HepG2 (cell line): ENCODE measurements around the gene GABARAPL2. TPM values are rescaled to one million over a fixed set of nuclear protein-coding genes. Genes with fewer than 3 reads are reported as not detected.
"Not testable (repeated sequence)": the region's sequence is repeated elsewhere in the genome, so short reads cannot be mapped to it uniquely, and the experiment has no call there.

Source experiments
- ATAC-seq: fragments of 200-7000 bp; cut with Tn5 transposase; 3 replicates; pipeline ENCODE4 v1.9.1; 2020; ENCODE audit warnings: mild to moderate bottlenecking, moderate library complexity
- BruUV-seq: library from RNA; stranded (reverse); fragments of 400-500 nt; replicated peaks from 2 replicates; lab custom pipeline; 2021; lab: Mats Ljungman, UMichigan
- CTCF ChIA-PET: fragments of 300-600 bp; formaldehyde crosslinking; extraction: SDS; loops from one replicate; lab custom pipeline; 2021; ENCODE audit warnings: low total read pairs, inconsistent platforms, low intra/inter-chr PET ratio; lab: Yijun Ruan, JAX
- POLR2A ChIA-PET: fragments of 350-600 bp; sonication (Branson Sonifier 250); formaldehyde crosslinking; loops from one replicate; lab custom pipeline; 2020; ENCODE audit warnings: antibody characterized with exemption, inconsistent platforms; lab: Yijun Ruan, JAX
- DNase-seq: peaks from one replicate; pipeline ENCODE4 v3.0.0-alpha.2; 2015; ENCODE audit warnings: low spot score
- FAIRE-seq: peaks from 3 replicates; lab custom pipeline; 2011; peaks lifted over from hg19 to GRCh38; lab: Jason Lieb, UNC
- H2AFZ ChIP-seq: one replicate; pipeline ENCODE4 v1.6.1; 2011; ENCODE audit warnings: low read length, inconsistent platforms
- H3K27ac ChIP-seq: fragments of 300-600 bp; 3 replicates; pipeline ENCODE4 v1.8.0; 2011; ENCODE audit warnings: mixed run types, mild to moderate bottlenecking, mixed read lengths, low read length, inconsistent platforms; ENCODE audit not compliant: insufficient read depth; ENCODE audit errors: extremely low read length
- H3K27me3 ChIP-seq, 2 experiments: fragments of 200-600 bp in 1 of 2; 2 replicates in 1 of 2; 3 replicates in 1 of 2; pipeline versions ENCODE4 v1.6.0 to v1.8.0; 2011; ENCODE audit warnings: low read length in 2 of 2, mild to moderate bottlenecking in 2 of 2, moderate library complexity in 2 of 2, inconsistent platforms in 1 of 2; ENCODE audit not compliant: insufficient read depth in 2 of 2, control insufficient read depth in 1 of 2
- H3K36me3 ChIP-seq, 2 experiments: fragments of 200-600 bp in 1 of 2; replicated peaks in 1 of 2; 2 replicates in 1 of 2; 3 replicates in 1 of 2; pipeline versions ENCODE4 v1.5.1 to v1.8.0; 2011; ENCODE audit warnings: low read length in 2 of 2, inconsistent platforms in 1 of 2; ENCODE audit not compliant: insufficient read depth in 2 of 2, control insufficient read depth in 1 of 2
- H3K4me1 ChIP-seq: 2 replicates; pipeline ENCODE4 v1.5.1; 2012; ENCODE audit warnings: low read length, inconsistent platforms; ENCODE audit not compliant: insufficient read depth
- H3K4me2 ChIP-seq: 2 replicates; pipeline ENCODE4 v1.6.0; 2011; ENCODE audit warnings: low read depth, low read length, inconsistent platforms
- H3K4me3 ChIP-seq, 3 experiments: fragments of 200-600 bp in 1 of 3; sonication (generic), shearing (Covaris generic) in 1 of 3; replicated peaks in 1 of 3; 2 replicates each; pipeline ENCODE4 v1.5.1; 2011 to 2016; ENCODE audit warnings: low read length in 3 of 3, inconsistent platforms in 2 of 3, low read depth in 2 of 3, mild to moderate bottlenecking in 2 of 3, control low read depth in 1 of 3, mixed read lengths in 1 of 3; ENCODE audit not compliant: insufficient read depth in 1 of 3
- H3K79me2 ChIP-seq: one replicate; pipeline ENCODE4 v1.6.1; 2011; ENCODE audit warnings: low read length, inconsistent platforms; ENCODE audit not compliant: insufficient read depth
- H3K9ac ChIP-seq: 2 replicates; pipeline ENCODE4 v1.6.0; 2011; ENCODE audit warnings: mild to moderate bottlenecking, low read depth, low read length, inconsistent platforms; ENCODE audit not compliant: insufficient read depth
- H3K9me3 ChIP-seq: 2 replicates; pipeline ENCODE4 v1.5.1; 2012; ENCODE audit warnings: mild to moderate bottlenecking, low read length
- H4K20me1 ChIP-seq: 2 replicates; pipeline ENCODE4 v1.6.0; 2011; ENCODE audit warnings: inconsistent platforms, mild to moderate bottlenecking, low read length, moderate library complexity; ENCODE audit not compliant: insufficient read depth
- CEBPB ChIP-seq: IDR thresholded peaks from 2 replicates; pipeline ENCODE4 v1.6.1; 2011; ENCODE audit warnings: low read depth, low read length, improper control_type of control experiment, borderline replicate concordance
- ZNF441 ChIP-seq: sonication (generic); formaldehyde crosslinking; IDR thresholded peaks from 2 replicates; pipeline ENCODE4 v1.7.0; 2021; ENCODE audit warnings: missing genetic modification reagents, borderline replicate concordance
- WGBS: methylation state at CpG from one replicate; pipeline ENCODE4 v1.1.6; 2017; ENCODE audit warnings: low lambda C conversion rate; 5-methylcytosine and 5-hydroxymethylcytosine counted together
- in situ Hi-C: cut with HindIII; loops from 2 replicates; pipeline ENCODE4 v1.10.0; 2017; ENCODE audit warnings: low pct_unique_long_range_greater_than_20kb; ENCODE audit not compliant: extremely low pct_ligation_motif_present
- intact Hi-C: fragments of 100-400 bp; cut with micrococcal nuclease; formaldehyde crosslinking; loops from one replicate; pipeline ENCODE4 v1.10.0; 2022; ENCODE audit not compliant: unreplicated experiment
- polyA plus RNA-seq, 8 experiments: library from polyadenylated mRNA; depleted of rRNA in 3 of 8; stranded (reverse) in 7 of 8; unstranded in 1 of 8; fragments of >200 nt; fragmentation: Illumina TruSeq in 4 of 8; extraction: Trizol in 4 of 8; gene quantifications; 2 replicates each; pipeline versions ENCODE4 v1.2.1 to v1.2.3, GENCODE V29; 2011 to 2016; ENCODE audit warnings: low read depth in 4 of 8, missing spikeins in 1 of 8, mixed read lengths in 1 of 8; ENCODE audit not compliant: insufficient read depth in 1 of 8
- total RNA-seq, 5 experiments: library from RNA; depleted of rRNA; stranded (reverse); fragments of >200 nt; fragmentation: Illumina TruSeq; extraction: Trizol; gene quantifications; 2 replicates each; pipeline ENCODE4 v1.2.3, GENCODE V29; 2016; ENCODE audit warnings: low read depth in 1 of 5

The GABARAPL2 gene
- total and polyA plus RNA-seq, 2 of the 13 experiments (the other 11 are each of a cell fraction or from before 2014, with no cell fraction given) = 76.4 to 83.0 TPM

GRCh38 chr16:75545879-75546278, 20.3 kb upstream of the GABARAPL2 start:
- H4K20me1 ChIP-seq, POLR2A ChIA-PET, H3K27me3 ChIP-seq, H2AFZ ChIP-seq, H3K9ac ChIP-seq, BruUV-seq, intact Hi-C loops, ATAC-seq, H3K4me3 ChIP-seq, H3K36me3 ChIP-seq, DNase-seq, CTCF ChIA-PET, FAIRE-seq, H3K27ac ChIP-seq, in situ Hi-C loops, H3K4me1 ChIP-seq, H3K79me2 ChIP-seq, H3K9me3 ChIP-seq, H3K4me2 ChIP-seq: not testable (repeated sequence)
- no CpG with 5 or more reads among the region's 1 CpG for WGBS

GRCh38 chr16:75546293-75546692, 19.9 kb upstream of the GABARAPL2 start:
- no TSS peak for BruUV-seq
- H3K36me3 ChIP-seq = no peaks in the 10 kb centered on the region
- WGBS = 85% methylated on average over 7 of the region's 7 CpGs
- DNase-seq = no peak
- intact Hi-C loops (no loop called here), in situ Hi-C loops (no loop called here)
- ATAC-seq = no peak
- ChIA-PET POLR2A (no interaction called here), CTCF (no interaction called here)
- no peaks in the 10 kb centered on the region for H3K27me3 ChIP-seq
- H3K9ac ChIP-seq = no peak overlapping the region
- H3K27ac ChIP-seq = no peak overlapping the region
- no peak overlapping the region for H2AFZ ChIP-seq
- no peaks in the 10 kb centered on the region for H3K9me3 ChIP-seq
- H3K4me1 ChIP-seq = 0 out of 2 replicates have a peak, but pooled peaks cover 7% of the 10 kb centered on the region
- no peak for FAIRE-seq
- H3K4me2 ChIP-seq = no peak overlapping the region
- H3K4me3 ChIP-seq = no peak overlapping the region
- no peaks in the 10 kb centered on the region for H4K20me1 ChIP-seq
- H3K79me2 ChIP-seq = no peaks in the 10 kb centered on the region
- peak; percentile 58; the same call in 1 of the 2 replicates for TF ChIP-seq CEBPB
- TF ChIP-seq ZNF441 (CRISPR knock-in tag) = no peak

- CTCF ChIA-PET, H3K27me3 ChIP-seq, H2AFZ ChIP-seq, H3K79me2 ChIP-seq, H3K4me2 ChIP-seq, POLR2A ChIA-PET, H3K9me3 ChIP-seq, H3K9ac ChIP-seq, H4K20me1 ChIP-seq, in situ Hi-C loops, H3K36me3 ChIP-seq, H3K4me1 ChIP-seq, H3K27ac ChIP-seq, ATAC-seq, H3K4me3 ChIP-seq, intact Hi-C loops, FAIRE-seq, DNase-seq, BruUV-seq: not testable (repeated sequence)
- WGBS = 75% methylated on average over 9 of the region's 9 CpGs
These were observed 17.7 kb upstream of the GABARAPL2 start for GRCh38 chr16:75548456-75548855.
